Neural progenitor cell (in vitro differentiated cells): ENCODE results near the gene SAMD10. TPM values are rescaled to one million over a fixed set of nuclear protein-coding genes. Genes with fewer than 3 reads are reported as not detected.

Experiments used
- DNase-seq: peaks from one replicate; pipeline ENCODE4 v3.0.0-alpha.2; 2016; ENCODE audit warnings: low spot score
- H2AFZ ChIP-seq: fragments of 200-600 bp; sonication (generic); replicated peaks from 2 replicates; pipeline ENCODE4 v1.6.1; 2016; ENCODE audit warnings: antibody characterized with exemption
- H3F3A ChIP-seq: fragments of 200-600 bp; sonication (generic); 2 replicates; pipeline ENCODE4 v1.6.1; 2016; ENCODE audit warnings: antibody characterized with exemption, low read depth
- H3K27ac ChIP-seq: fragments of 200-600 bp; sonication (generic); 2 replicates; pipeline ENCODE4 v1.5.1; 2016; ENCODE audit warnings: mild to moderate bottlenecking
- H3K27me3 ChIP-seq: fragments of 200-600 bp; sonication (generic); 2 replicates; pipeline ENCODE4 v1.6.1; 2016; ENCODE audit warnings: mild to moderate bottlenecking, moderate library complexity
- H3K36me3 ChIP-seq: fragments of 200-600 bp; sonication (generic); 2 replicates; pipeline ENCODE4 v1.5.1; 2016
- H3K4me1 ChIP-seq: fragments of 200-600 bp; sonication (generic); 2 replicates; pipeline ENCODE4 v1.6.1; 2016; ENCODE audit warnings: mixed run types
- H3K4me2 ChIP-seq: fragments of 200-600 bp; sonication (generic); 2 replicates; pipeline ENCODE4 v1.6.1; 2016
- H3K4me3 ChIP-seq: fragments of 200-600 bp; sonication (generic); 2 replicates; pipeline ENCODE4 v1.5.1; 2016
- H3K79me2 ChIP-seq: fragments of 200-600 bp; sonication (generic); 2 replicates; pipeline ENCODE4 v1.6.1; 2016; ENCODE audit warnings: low read depth
- H3K9ac ChIP-seq: fragments of 200-600 bp; sonication (generic); 2 replicates; pipeline ENCODE4 v1.6.1; 2016
- H3K9me3 ChIP-seq: fragments of 200-600 bp; sonication (generic); 2 replicates; pipeline ENCODE4 v1.5.1; 2016; ENCODE audit warnings: low read depth
- H4K20me1 ChIP-seq: fragments of 200-600 bp; sonication (generic); 2 replicates; pipeline ENCODE4 v1.6.1; 2016; ENCODE audit warnings: low read depth
- H3K27ac Mint-ChIP-seq: 3 replicates; pipeline ENCODE4 v1.8.0; 2021; ENCODE audit warnings: mixed read lengths
- H3K27me3 Mint-ChIP-seq: 2 replicates; pipeline ENCODE4 v1.8.0; 2022; ENCODE audit warnings: low read depth, mild to moderate bottlenecking, inconsistent platforms, moderate library complexity, mixed read lengths; ENCODE audit not compliant: insufficient read depth
- H3K36me3 Mint-ChIP-seq: 3 replicates; pipeline ENCODE4 v1.8.0; 2021; ENCODE audit warnings: mixed read lengths
- H3K4me1 Mint-ChIP-seq: 3 replicates; pipeline ENCODE4 v1.8.0; 2021; ENCODE audit warnings: mixed read lengths
- H3K4me3 Mint-ChIP-seq: 3 replicates; pipeline ENCODE4 v1.8.0; 2021; ENCODE audit warnings: mild to moderate bottlenecking, moderate library complexity, mixed read lengths
- H3K9me3 Mint-ChIP-seq: 3 replicates; pipeline ENCODE4 v1.8.0; 2020; ENCODE audit warnings: mixed read lengths
- CTCF ChIP-seq: fragments of 200-600 bp; sonication (generic); IDR thresholded peaks from 2 replicates; pipeline ENCODE4 v1.5.1; 2017; ENCODE audit warnings: antibody characterized with exemption, mild to moderate bottlenecking
- EZH2 ChIP-seq: fragments of 200-600 bp; sonication (generic); IDR thresholded peaks from 2 replicates; pipeline ENCODE4 v1.6.1; 2017; ENCODE audit warnings: antibody characterized with exemption, mild to moderate bottlenecking, moderate library complexity
- EZH2phosphoT487 ChIP-seq: fragments of 200-600 bp; sonication (generic); IDR thresholded peaks from 2 replicates; pipeline ENCODE4 v1.6.1; 2017; ENCODE audit warnings: antibody characterized with exemption
- total RNA-seq: library from RNA; depleted of rRNA; stranded (reverse); fragments of >200 nt; gene quantifications from 2 replicates; pipeline ENCODE4 v1.2.3, GENCODE V29; 2015; ENCODE audit warnings: low replicate concordance

The SAMD10 gene
- total RNA-seq, 1 donor from 2014 or later: 0.19 TPM

DNA sequence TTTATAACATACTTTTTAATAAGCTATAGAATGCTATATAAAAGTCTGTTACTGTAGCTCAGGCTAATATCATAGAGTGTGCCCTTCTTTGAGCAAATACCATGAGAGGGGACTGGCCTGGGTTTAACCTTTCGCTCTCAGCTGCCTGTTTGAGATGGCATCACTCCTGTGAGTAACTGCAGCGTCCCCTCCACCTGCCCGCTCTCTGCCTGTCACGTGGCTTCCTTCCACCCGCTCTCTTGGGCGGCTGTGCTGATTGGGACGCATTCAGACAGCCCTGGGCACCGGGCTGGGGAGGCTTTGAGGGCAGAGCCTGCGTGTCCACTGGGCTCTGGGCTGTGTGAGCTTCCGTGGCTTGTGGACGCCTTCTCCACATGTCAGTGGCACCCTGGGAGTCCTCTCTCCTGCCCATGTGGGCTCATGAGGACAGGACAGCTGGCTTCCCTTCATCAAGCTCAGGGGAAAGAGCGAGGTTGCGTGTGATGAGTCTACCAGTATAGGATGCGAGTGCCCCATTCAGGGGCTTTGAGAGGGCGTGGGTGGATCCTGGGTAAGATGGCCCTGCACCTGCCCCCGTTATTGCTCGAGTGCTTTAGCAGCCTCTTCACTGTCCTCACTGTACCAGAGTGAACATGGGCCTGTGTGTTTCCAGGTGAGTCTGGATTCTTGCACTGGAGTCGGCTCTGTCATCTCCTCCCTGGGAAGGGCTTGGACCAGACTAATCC, 45.8 kb upstream of the SAMD10 start:
- Histone ChIP-seq H3F3A (no peaks in the 10 kb centered on the region), H3K9ac (no peak overlapping the region), H3K4me3 (no peak overlapping the region), H3K27me3 (no peaks in the 10 kb centered on the region), H3K4me2 (no peak overlapping the region), H3K4me1 (no peaks in the 10 kb centered on the region), H4K20me1 (no peaks in the 10 kb centered on the region), H3K27ac (no peak overlapping the region), H3K36me3 (no peaks in the 10 kb centered on the region), H2AFZ (no peak overlapping the region), H3K9me3 (no peaks in the 10 kb centered on the region), H3K79me2 (no peaks in the 10 kb centered on the region)
- Mint-ChIP-seq H3K4me1 (no peaks in the 10 kb centered on the region), H3K9me3 (no peaks in the 10 kb centered on the region), H3K27me3 (peaks cover 3% of the 10 kb centered on the region), H3K36me3 (peaks cover 16% of the 10 kb centered on the region), H3K27ac (no peak overlapping the region), H3K4me3 (no peak overlapping the region)
- DNase-seq: no peak
- no peak for TF ChIP-seq EZH2
- TF ChIP-seq CTCF: no peak
- TF ChIP-seq EZH2phosphoT487: no peak

DNA sequence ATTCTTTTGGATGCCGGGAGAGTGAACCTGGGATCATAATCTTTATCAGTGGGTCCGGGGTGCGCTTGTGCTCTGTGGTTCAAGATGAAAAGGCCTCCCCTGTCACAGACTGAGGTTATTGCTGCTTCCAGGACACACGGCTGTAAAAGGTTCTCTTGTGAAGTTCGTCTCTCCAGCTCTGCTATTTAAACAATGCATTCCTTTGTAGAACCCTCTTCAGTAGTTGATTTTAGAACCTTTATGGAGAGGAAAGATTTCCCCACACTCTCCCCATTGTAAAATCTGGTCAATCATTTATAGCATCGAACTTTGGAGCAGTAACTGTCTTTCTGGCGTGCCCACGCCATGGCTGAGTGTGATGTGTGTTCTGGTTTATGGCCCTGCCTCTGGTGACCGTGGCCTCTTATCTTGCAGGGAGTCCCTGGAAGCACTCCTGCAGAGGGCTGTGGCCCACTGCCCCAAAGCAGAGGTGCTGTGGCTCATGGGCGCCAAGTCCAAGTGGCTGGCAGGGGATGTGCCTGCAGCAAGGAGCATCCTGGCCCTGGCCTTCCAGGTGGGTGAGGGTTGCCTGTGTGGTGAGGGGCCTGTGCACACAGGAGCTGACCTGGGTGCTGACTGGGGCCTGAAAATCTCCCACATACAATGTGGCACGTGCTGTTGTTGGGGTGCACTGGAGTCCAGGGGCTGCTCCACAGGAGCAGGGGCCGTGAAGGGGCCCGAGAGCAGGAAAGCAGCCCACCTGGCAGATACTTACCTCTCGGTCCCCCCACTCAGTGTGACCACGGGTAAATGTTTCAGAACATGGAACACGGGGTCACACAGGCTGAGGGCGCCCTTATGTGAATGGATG, 44.9 kb upstream of the SAMD10 start:
- H2AFZ ChIP-seq: no peak overlapping the region
- no peaks in the 10 kb centered on the region for H3K4me1 Mint-ChIP-seq
- no peak overlapping the region for H3K4me3 Mint-ChIP-seq
- H3K9me3 Mint-ChIP-seq: no peaks in the 10 kb centered on the region
- H3K27me3 Mint-ChIP-seq: peaks cover 3% of the 10 kb centered on the region
- peak overlapping the region; percentile 14 for H3K27ac Mint-ChIP-seq
- H4K20me1 ChIP-seq: no peaks in the 10 kb centered on the region
- no peak overlapping the region for H3K9ac ChIP-seq
- no peak for DNase-seq
- H3K9me3 ChIP-seq: no peaks in the 10 kb centered on the region
- TF ChIP-seq EZH2phosphoT487 (no peak), CTCF (no peak), EZH2 (no peak)
- no peak overlapping the region for H3K27ac ChIP-seq
- H3K36me3 Mint-ChIP-seq: peaks cover 19% of the 10 kb centered on the region
- H3K27me3 ChIP-seq: no peaks in the 10 kb centered on the region
- H3K4me3 ChIP-seq: no peak overlapping the region
- H3K4me1 ChIP-seq: no peaks in the 10 kb centered on the region
- H3K79me2 ChIP-seq: no peaks in the 10 kb centered on the region
- no peaks in the 10 kb centered on the region for H3F3A ChIP-seq
- no peak overlapping the region for H3K4me2 ChIP-seq
- H3K36me3 ChIP-seq: no peaks in the 10 kb centered on the region

GRCh38 chr20:64023361-64024140, 44.1 kb upstream of the SAMD10 start:
- no peaks in the 10 kb centered on the region for H3K79me2 ChIP-seq
- TF ChIP-seq EZH2 (no peak), CTCF (no peak), EZH2phosphoT487 (no peak)
- Mint-ChIP-seq H3K27me3 (peaks cover 3% of the 10 kb centered on the region), H3K4me3 (no peak overlapping the region), H3K9me3 (no peaks in the 10 kb centered on the region), H3K27ac (no peak overlapping the region), H3K36me3 (peaks cover 22% of the 10 kb centered on the region), H3K4me1 (no peaks in the 10 kb centered on the region)
- H3K4me3 ChIP-seq: no peak overlapping the region
- no peak overlapping the region for H3K4me2 ChIP-seq
- H3K36me3 ChIP-seq: no peaks in the 10 kb centered on the region
- H3K9me3 ChIP-seq: no peaks in the 10 kb centered on the region
- no peak overlapping the region for H3K9ac ChIP-seq
- no peak for DNase-seq
- no peak overlapping the region for H3K27ac ChIP-seq
- no peaks in the 10 kb centered on the region for H3K27me3 ChIP-seq
- H2AFZ ChIP-seq: no peak overlapping the region
- no peaks in the 10 kb centered on the region for H4K20me1 ChIP-seq
- H3K4me1 ChIP-seq: no peaks in the 10 kb centered on the region
- no peaks in the 10 kb centered on the region for H3F3A ChIP-seq
